BJ (cell line): Measurements from ENCODE around the gene NEDD9. TPM values are rescaled to one million over a fixed set of nuclear protein-coding genes. Genes with fewer than 3 reads are reported as not detected.

Experiments
- CTCF ChIA-PET: fragments of 350-600 bp; formaldehyde crosslinking; extraction: SDS; loops from one replicate; lab custom pipeline; 2021; ENCODE audit warnings: antibody characterized with exemption, inconsistent platforms; lab: Yijun Ruan, JAX
- POLR2A ChIA-PET: fragments of 300-600 bp; sonication (Branson Sonifier 250); formaldehyde crosslinking; extraction: SDS; loops from one replicate; lab custom pipeline; 2021; ENCODE audit warnings: antibody characterized with exemption; lab: Charles Lee
- DNase-seq: peaks from one replicate; pipeline ENCODE4 v3.0.0-alpha.2; 2011; ENCODE audit warnings: low read depth
- H3K27me3 ChIP-seq: 2 replicates; pipeline ENCODE4 v1.6.0; 2011; ENCODE audit warnings: low read length; ENCODE audit not compliant: control insufficient read depth, insufficient read depth
- H3K36me3 ChIP-seq: 2 replicates; pipeline ENCODE4 v1.5.1; 2011; ENCODE audit warnings: low read length; ENCODE audit not compliant: control insufficient read depth, insufficient read depth
- H3K4me3 ChIP-seq: 2 replicates; pipeline ENCODE4 v1.5.1; 2011; ENCODE audit warnings: low read depth, mild to moderate bottlenecking, control low read depth, low read length
- polyA plus RNA-seq: library from polyadenylated mRNA; depleted of rRNA; stranded (reverse); fragments of >200 nt; gene quantifications from 2 replicates; pipeline ENCODE4 v1.2.3, GENCODE V29; 2011
- TF ChIP-seq, protein P1 (sequence below): IDR thresholded peaks from 2 replicates; pipeline ENCODE4 v1.5.1; 2011; ENCODE audit warnings: low read depth, mild to moderate bottlenecking, control low read depth, inconsistent platforms, low read length, moderate library complexity; ENCODE audit not compliant: insufficient read depth

The NEDD9 gene
- polyA plus RNA-seq, 1 experiment = 25.6 TPM

DNA sequence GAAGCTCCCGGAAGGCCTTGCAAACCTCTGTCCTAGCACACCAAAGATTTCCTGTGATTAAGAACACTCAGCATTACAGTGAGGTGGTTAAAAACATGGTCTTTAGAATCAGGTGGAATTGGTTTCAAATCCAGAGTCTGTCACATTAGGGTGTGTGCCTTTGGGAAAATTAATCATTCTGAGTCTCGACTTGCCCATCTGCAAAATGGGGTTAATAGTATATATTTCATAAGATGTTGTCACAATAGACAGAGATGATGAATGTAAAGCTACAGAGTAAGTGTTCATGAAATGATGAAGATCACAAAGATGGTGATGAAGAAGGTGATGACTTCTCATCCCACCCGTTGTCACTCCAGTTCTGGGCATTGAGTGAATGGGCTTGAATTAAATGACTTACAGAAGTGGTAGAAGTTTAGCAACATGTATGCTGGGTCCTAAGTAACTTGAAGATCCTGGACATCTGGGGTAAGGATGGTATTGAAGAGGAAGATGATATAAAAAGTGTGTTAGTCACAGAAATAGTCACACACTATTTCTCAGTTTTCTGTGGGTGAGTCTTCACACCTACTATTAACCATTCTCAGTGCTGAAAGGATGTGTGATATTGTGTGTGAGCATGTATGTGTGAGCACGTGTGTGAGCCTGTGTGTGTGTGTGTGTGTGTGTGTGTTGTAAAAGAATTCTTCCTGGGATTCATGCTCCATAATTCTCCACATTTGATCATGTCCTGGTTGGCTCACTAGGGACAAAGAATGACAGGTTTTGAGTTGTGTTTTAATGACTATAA lies 28.0 kb upstream of the NEDD9 start:
- TF ChIP-seq, protein P1, sequence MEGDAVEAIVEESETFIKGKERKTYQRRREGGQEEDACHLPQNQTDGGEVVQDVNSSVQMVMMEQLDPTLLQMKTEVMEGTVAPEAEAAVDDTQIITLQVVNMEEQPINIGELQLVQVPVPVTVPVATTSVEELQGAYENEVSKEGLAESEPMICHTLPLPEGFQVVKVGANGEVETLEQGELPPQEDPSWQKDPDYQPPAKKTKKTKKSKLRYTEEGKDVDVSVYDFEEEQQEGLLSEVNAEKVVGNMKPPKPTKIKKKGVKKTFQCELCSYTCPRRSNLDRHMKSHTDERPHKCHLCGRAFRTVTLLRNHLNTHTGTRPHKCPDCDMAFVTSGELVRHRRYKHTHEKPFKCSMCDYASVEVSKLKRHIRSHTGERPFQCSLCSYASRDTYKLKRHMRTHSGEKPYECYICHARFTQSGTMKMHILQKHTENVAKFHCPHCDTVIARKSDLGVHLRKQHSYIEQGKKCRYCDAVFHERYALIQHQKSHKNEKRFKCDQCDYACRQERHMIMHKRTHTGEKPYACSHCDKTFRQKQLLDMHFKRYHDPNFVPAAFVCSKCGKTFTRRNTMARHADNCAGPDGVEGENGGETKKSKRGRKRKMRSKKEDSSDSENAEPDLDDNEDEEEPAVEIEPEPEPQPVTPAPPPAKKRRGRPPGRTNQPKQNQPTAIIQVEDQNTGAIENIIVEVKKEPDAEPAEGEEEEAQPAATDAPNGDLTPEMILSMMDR = no peak
- H3K4me3 ChIP-seq = no peak overlapping the region
- ChIA-PET POLR2A (no interaction called here), CTCF (no interaction called here)
- H3K27me3 ChIP-seq = no peaks in the 10 kb centered on the region
- DNase-seq = no peak
- no peaks in the 10 kb centered on the region for H3K36me3 ChIP-seq

DNA sequence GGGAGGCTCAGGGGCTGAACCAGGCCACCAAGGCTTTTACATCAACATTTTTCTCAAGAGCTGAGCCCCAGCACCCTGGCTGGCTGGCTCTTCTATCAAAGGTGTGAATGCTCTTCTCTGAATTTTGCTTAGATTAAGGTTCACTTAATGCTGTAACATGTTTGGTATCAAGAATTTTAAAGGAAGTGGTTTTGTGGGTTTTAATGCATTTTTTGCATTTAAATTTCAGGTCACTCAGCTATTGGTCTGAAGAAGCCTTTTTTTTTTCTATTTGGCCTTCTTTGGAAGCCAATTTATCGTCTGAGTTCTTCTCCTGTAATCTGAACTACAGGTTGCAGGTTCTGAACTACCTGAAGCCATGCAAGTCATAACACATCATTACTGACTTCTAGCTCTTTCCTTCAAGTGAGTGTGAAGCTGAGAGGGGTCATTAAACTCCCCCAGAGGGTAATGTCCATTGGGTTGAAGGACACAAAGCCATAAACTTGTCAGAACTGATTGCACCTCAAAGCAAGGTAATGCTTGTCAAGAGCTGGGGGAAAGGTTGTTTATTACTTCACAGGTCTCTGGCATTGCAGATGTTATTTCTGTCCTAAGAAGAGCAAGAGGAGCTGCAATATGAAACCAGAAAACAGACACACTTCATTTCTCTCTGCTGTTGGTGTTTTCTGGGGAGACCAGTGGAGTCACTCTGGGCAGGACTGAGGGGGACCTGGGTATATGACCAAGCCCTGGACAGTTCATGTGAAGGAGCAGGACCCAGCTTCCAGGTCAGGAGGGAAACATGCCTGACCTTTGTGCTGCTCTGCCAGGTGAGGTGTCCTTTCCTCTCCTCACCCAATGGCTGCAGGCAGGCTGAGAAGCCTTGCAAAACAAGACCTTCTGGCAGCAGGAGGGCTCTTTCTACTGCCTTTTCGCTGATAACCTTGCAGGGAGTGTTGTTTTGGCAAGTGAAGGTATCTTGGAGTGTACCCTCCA lies 26.1 kb upstream of the NEDD9 start:
- no peak for DNase-seq
- Histone ChIP-seq H3K27me3 (no peaks in the 10 kb centered on the region), H3K36me3 (no peaks in the 10 kb centered on the region), H3K4me3 (no peak overlapping the region)
- ChIA-PET CTCF (interaction anchor here (0.8 to 1.3 kb wide), 3 partner anchors 9 to 27 kb away, joined by 3 read pairs; partner anchors contain the start of gene NEDD9), POLR2A (interaction anchor here (0.6 kb wide), 1 partner anchor 18 kb away, joined by 3 read pairs; no protein-coding TSS in a partner anchor)
- TF ChIP-seq, protein P1 = no peak

DNA sequence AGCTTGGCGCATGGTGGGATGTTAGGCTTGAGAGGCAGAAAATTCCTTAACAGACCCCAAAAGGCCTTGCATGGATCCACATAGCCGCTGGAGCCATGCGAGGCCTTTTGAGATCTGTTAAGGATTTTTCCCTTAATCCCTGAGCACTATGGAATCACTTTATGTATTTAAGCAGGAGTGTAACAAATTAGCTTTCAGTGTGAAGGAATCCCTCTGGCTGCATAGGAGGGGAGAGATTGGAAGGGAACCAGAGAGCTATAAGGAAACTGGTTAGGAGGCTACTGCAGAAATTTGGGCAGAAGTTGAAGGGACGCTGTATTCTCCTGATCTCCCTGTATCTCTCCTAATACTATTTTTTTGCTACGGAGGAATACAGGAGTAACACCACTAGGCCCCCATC lies 23.1 kb upstream of the NEDD9 start:
- Histone ChIP-seq H3K36me3 (no peaks in the 10 kb centered on the region), H3K4me3 (no peak overlapping the region), H3K27me3 (no peaks in the 10 kb centered on the region)
- POLR2A ChIA-PET = no interaction called here
- DNase-seq = no peak
- CTCF ChIA-PET = no interaction called here
- TF ChIP-seq, protein P1 = no peak

DNA sequence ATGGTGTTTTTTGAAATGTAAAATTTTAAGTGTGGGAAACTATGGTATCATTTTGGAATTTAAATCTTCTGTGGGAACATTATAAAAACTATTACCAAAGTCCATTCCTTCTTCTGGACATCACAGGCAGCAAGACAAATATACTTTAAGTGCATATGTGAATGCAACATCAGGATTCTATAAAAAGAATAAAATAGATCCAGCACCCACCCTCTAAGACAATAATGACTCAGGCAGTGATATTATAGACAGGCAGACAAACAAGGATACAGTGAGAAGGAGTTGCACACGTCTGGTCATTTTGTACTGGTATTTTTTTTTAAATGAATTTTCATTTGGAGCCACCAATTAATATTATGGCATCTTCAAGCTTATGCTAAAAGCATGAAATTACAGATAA lies 21.1 kb upstream of the NEDD9 start:
- Histone ChIP-seq H3K4me3 (no peak overlapping the region), H3K36me3 (no peaks in the 10 kb centered on the region), H3K27me3 (no peaks in the 10 kb centered on the region)
- TF ChIP-seq, protein P1 = no peak
- POLR2A ChIA-PET = no interaction called here
- DNase-seq = no peak
- CTCF ChIA-PET = no interaction called here
